GM19438 (cell line): ENCODE results near the gene SIX4.

Source experiments
- ATAC-seq: cut with Tn5 transposase; IDR thresholded peaks from one replicate; pipeline ENCODE4 v1.9.1; 2021; ENCODE audit warnings: low read depth; ENCODE audit not compliant: unreplicated experiment

SIX4 gene

DNA sequence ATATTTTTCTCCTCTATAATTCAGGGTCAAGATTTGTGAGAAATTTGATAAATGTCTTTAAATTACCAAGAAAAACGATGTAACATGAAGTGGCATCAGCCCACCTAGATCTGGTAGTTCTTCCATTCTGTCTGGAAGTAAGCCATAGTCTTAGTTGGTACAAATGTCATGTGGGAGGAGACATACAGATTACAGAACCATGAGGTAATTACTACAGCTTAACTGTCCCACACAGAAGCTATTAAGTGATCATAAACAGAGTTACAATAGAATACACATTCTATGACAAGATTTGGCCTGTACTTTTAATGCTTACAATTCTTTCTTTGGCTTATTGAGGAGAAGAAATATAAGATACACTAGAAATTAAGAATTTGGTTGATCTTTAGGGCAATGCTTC lies 61.2 kb downstream of the SIX4 start:
- no peak for ATAC-seq

DNA sequence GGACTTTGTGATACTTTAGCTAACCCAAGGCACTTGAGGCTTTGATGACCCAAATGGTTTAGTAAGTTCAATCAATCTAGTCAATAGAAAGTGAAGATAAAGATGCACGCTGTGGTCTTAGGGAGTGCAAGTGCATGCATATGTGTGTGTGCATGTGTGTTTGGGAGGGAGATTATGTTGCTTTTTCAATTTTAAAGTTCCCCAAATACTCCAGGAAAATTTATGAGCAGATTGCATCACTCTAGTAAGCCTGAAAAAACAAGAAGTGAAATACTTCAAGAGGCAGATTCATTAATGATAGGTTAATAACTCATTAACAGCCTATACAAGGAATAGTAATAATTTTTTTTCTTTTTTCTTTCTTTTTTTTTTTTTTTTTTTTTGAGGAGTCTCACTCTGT lies 62.4 kb downstream of the SIX4 start:
- no peak for ATAC-seq
